Natural killer cell (primary cell): ENCODE measurements around the gene PC. TPM values are rescaled to one million over a fixed set of nuclear protein-coding genes. Genes with fewer than 3 reads are reported as not detected.

Source experiments
- ATAC-seq, 3 donors: fragments of 150-1000 bp in 2 of 3; fragments of 200-7000 bp in 1 of 3; cut with Tn5 transposase; 1 replicate in 1 of 3; 2 replicates in 2 of 3; pipeline ENCODE4 v1.10.0; 2021; ENCODE audit warnings: mild to moderate bottlenecking in 2 of 3, moderate library complexity in 2 of 3
- DNase-seq, 2 donors: peaks; one replicate each; pipeline versions ENCODE4 v3.0.0 to v3.0.0-alpha.2; 2013 to 2021; ENCODE audit warnings: mixed read lengths in 1 of 2
- H3K27ac ChIP-seq: one replicate; pipeline ENCODE4 v1.5.1; 2013; ENCODE audit warnings: mild to moderate bottlenecking, low read length
- H3K27me3 ChIP-seq: one replicate; pipeline ENCODE4 v1.6.1; 2013; ENCODE audit warnings: low read length; ENCODE audit not compliant: control insufficient read depth, insufficient read depth
- H3K36me3 ChIP-seq: one replicate; pipeline ENCODE4 v1.6.1; 2013; ENCODE audit warnings: low read length; ENCODE audit not compliant: control insufficient read depth, insufficient read depth
- H3K4me1 ChIP-seq: one replicate; pipeline ENCODE4 v1.6.1; 2013; ENCODE audit warnings: low read length; ENCODE audit not compliant: control insufficient read depth, insufficient read depth
- H3K4me3 ChIP-seq: one replicate; pipeline ENCODE4 v1.5.1; 2013; ENCODE audit warnings: low read length
- H3K9me3 ChIP-seq: one replicate; pipeline ENCODE4 v1.6.1; 2013; ENCODE audit warnings: low read length; ENCODE audit not compliant: control insufficient read depth, insufficient read depth
- H3K27ac Mint-ChIP-seq, 2 donors: one replicate each; pipeline ENCODE4 v1.8.0; 2022; ENCODE audit warnings: mild to moderate bottlenecking in 2 of 2, mixed read lengths in 2 of 2, moderate library complexity in 1 of 2
- H3K27me3 Mint-ChIP-seq, 2 donors: one replicate each; pipeline ENCODE4 v1.8.0; 2022; ENCODE audit warnings: low read depth in 2 of 2, mixed read lengths in 2 of 2
- H3K36me3 Mint-ChIP-seq: one replicate; pipeline ENCODE4 v1.8.0; 2022; ENCODE audit warnings: mixed read lengths
- H3K4me1 Mint-ChIP-seq, 2 donors: one replicate each; pipeline ENCODE4 v1.8.0; 2022; ENCODE audit warnings: mixed read lengths in 2 of 2
- H3K4me3 Mint-ChIP-seq: one replicate; pipeline ENCODE4 v1.8.0; 2022; ENCODE audit warnings: mild to moderate bottlenecking, moderate library complexity, mixed read lengths
- H3K9me3 Mint-ChIP-seq, 2 donors: one replicate each; pipeline ENCODE4 v1.8.0; 2022; ENCODE audit warnings: mixed read lengths in 2 of 2
- WGBS: methylation state at CpG from one replicate; pipeline ENCODE4 v1.1.7; 2013; ENCODE audit warnings: missing lambda C conversion rate; ENCODE audit not compliant: insufficient coverage; 5-methylcytosine and 5-hydroxymethylcytosine counted together
- intact Hi-C: fragments of 100-400 bp; cut with micrococcal nuclease; formaldehyde crosslinking; loops from one replicate; pipeline ENCODE4 v1.14.2; 2022
- total RNA-seq, 4 donors: library from RNA; stranded (reverse); fragments of 120-200 nt in 1 of 4; gene quantifications; one replicate each; pipeline versions ENCODE4 v1.2.3 to v1.2.4, GENCODE V29; 2013 to 2022
- TF ChIP-seq, protein P1 (sequence below): fragments of 200-600 bp; IDR thresholded peaks from one replicate; pipeline ENCODE4 v1.8.0; 2022; ENCODE audit warnings: antibody characterized with exemption

The PC gene
- total RNA-seq, 3 donors from 2014 or later (not counting 1 experiment from before 2014, with no cell fraction given): 4.1 to 5.9 (median 4.6) TPM

DNA sequence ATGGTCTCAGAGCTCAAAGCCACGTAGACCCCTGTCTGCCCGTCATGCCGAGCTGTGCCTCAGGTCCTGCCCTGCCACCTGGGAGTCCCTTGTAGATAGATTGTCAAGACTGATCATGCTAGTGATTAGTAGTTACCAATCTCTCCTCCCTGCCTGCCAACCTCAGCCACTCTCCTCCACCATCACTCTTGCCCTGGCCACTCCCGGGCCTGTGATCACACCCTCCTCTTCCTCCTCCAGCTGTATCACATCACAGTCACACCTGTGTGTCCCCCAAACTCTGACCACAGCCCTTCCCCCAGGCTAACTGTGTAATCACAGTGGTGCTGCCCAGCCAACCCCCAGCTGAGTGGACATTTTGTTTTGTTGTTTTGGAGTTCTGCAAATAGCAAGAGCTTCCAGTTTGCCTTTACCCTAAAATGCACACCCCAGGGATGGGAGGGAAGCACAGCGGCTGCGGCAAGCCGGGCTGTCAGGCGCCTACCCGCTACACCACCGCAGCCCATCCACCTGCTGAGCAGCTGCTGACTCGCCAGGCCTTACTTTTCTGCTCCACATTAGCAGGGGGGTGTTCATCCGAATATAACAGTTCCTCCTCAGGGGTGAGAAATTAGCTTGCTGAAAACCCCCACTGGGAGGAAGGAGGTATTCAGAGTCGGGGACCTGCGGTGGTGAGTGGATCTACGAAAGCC, 55.6 kb downstream of the PC start:
- WGBS: 83% methylated on average over 15 of the region's 15 CpGs
- no peaks in the 10 kb centered on the region for H3K9me3 ChIP-seq
- no peaks in the 10 kb centered on the region for H3K27me3 ChIP-seq
- Mint-ChIP-seq H3K36me3 (no peaks in the 10 kb centered on the region), H3K4me1 (no peaks in the 10 kb centered on the region), H3K27me3 (peaks cover 10 to 14% of the 10 kb centered on the region in 2 donors), H3K9me3 (no peaks in the 10 kb centered on the region), H3K4me3 (no peak overlapping the region), H3K27ac (no peak overlapping the region)
- intact Hi-C loops: no loop called here
- no peaks in the 10 kb centered on the region for H3K4me1 ChIP-seq
- TF ChIP-seq, protein P1, sequence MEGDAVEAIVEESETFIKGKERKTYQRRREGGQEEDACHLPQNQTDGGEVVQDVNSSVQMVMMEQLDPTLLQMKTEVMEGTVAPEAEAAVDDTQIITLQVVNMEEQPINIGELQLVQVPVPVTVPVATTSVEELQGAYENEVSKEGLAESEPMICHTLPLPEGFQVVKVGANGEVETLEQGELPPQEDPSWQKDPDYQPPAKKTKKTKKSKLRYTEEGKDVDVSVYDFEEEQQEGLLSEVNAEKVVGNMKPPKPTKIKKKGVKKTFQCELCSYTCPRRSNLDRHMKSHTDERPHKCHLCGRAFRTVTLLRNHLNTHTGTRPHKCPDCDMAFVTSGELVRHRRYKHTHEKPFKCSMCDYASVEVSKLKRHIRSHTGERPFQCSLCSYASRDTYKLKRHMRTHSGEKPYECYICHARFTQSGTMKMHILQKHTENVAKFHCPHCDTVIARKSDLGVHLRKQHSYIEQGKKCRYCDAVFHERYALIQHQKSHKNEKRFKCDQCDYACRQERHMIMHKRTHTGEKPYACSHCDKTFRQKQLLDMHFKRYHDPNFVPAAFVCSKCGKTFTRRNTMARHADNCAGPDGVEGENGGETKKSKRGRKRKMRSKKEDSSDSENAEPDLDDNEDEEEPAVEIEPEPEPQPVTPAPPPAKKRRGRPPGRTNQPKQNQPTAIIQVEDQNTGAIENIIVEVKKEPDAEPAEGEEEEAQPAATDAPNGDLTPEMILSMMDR: no peak
- H3K4me3 ChIP-seq: no peak overlapping the region
- no peak overlapping the region for H3K27ac ChIP-seq
- H3K36me3 ChIP-seq: no peaks in the 10 kb centered on the region
- ATAC-seq: no peak
- DNase-seq: no peak

DNA sequence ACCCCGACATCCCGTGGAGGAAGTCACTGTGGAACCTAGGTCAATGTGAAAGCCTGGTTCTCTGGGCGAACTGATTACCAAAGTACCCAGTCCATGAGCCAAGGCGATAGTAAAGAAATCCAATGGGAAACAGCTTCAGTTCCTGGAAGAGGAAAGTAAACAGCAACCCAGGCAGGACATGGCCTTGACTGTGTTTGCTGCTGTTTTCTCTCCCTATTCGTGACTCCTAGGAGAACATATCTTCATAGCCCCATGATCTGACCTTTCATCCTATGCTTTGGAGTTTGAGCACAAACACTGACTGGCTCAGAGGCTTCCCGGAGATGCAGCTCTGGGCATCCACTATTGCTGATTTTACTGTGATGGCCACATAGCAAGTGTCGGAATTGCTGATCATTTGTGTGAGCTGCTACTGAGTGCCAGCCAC, 56.2 kb downstream of the PC start:
- Mint-ChIP-seq H3K27me3 (peaks cover 10 to 14% of the 10 kb centered on the region in 2 donors), H3K27ac (no peak overlapping the region), H3K9me3 (no peaks in the 10 kb centered on the region), H3K36me3 (no peaks in the 10 kb centered on the region), H3K4me3 (no peak overlapping the region), H3K4me1 (no peaks in the 10 kb centered on the region)
- Histone ChIP-seq H3K4me1 (no peaks in the 10 kb centered on the region), H3K4me3 (no peak overlapping the region), H3K27me3 (no peaks in the 10 kb centered on the region), H3K9me3 (no peaks in the 10 kb centered on the region), H3K27ac (no peak overlapping the region), H3K36me3 (no peaks in the 10 kb centered on the region)
- no peak for ATAC-seq
- WGBS: 96% methylated on average over 7 of the region's 7 CpGs
- TF ChIP-seq, protein P1: no peak
- intact Hi-C loops: no loop called here
- no peak for DNase-seq

DNA sequence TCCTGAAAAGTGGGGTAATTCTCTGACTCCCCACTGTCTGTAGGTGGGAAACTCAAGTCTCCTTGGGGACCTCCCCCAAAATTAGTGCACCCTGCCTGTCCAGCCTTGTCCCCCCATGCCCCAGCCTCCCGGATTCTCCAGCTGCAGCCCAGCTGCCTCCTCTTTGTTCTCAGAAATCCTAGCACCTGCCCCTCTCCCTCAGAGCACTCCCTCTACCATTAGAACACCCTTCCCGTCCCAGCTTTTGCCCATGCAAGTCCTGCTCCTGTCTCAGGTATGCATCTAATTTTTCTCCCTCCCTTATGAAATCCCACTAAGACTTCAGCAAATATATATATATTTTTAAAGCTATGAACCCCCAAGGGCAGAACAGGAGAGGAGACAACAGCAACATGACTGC, 64.0 kb downstream of the PC start:
- intact Hi-C loops: no loop called here
- H3K4me3 Mint-ChIP-seq: no peak overlapping the region

More for the DNA sequence above, 64.0 kb downstream of the PC start:
- no peaks in the 10 kb centered on the region for H3K9me3 ChIP-seq
- no peaks in the 10 kb centered on the region for H3K36me3 Mint-ChIP-seq
- TF ChIP-seq, protein P1: no peak
- H3K27me3 ChIP-seq: no peaks in the 10 kb centered on the region
- WGBS: 86% methylated on average over 2 of the region's 2 CpGs
- H3K36me3 ChIP-seq: no peaks in the 10 kb centered on the region
- DNase-seq: no peak
- no peaks in the 10 kb centered on the region for H3K9me3 Mint-ChIP-seq
- H3K4me1 ChIP-seq: no peaks in the 10 kb centered on the region
- no peak overlapping the region for H3K27ac Mint-ChIP-seq
- no peaks in the 10 kb centered on the region for H3K4me1 Mint-ChIP-seq
- no peak for ATAC-seq
- no peak overlapping the region for H3K27ac ChIP-seq
- no peak overlapping the region for H3K4me3 ChIP-seq
- H3K27me3 Mint-ChIP-seq: peaks cover 0 to 8% of the 10 kb centered on the region in 2 donors
